OCI-LY7 (cell line): Measurements from ENCODE around the gene LPO. TPM values are rescaled to one million over a fixed set of nuclear protein-coding genes. Genes with fewer than 3 reads are reported as not detected.

Source experiments
- BruUV-seq: library from RNA; stranded (reverse); fragments of 400-500 nt; replicated peaks from 2 replicates; lab custom pipeline; 2021; lab: Mats Ljungman, UMichigan
- CTCF ChIA-PET: fragments of 300-600 bp; sonication (Branson Sonifier 250); formaldehyde crosslinking; loops from one replicate; lab custom pipeline; 2022; ENCODE audit warnings: antibody characterized with exemption; ENCODE audit not compliant: unreplicated experiment; lab: Charles Lee
- POLR2A ChIA-PET: fragments of 300-600 bp; sonication (Branson Sonifier 250); formaldehyde crosslinking; loops from one replicate; lab custom pipeline; 2022; ENCODE audit warnings: antibody characterized with exemption; lab: Charles Lee
- DNase-seq: peaks from one replicate; pipeline ENCODE4 v3.0.0-alpha.2; 2015; ENCODE audit warnings: low spot score
- H2AFZ ChIP-seq: fragments of 200-600 bp; sonication (generic), shearing (Covaris generic); 2 replicates; pipeline ENCODE4 v1.6.1; 2014; ENCODE audit warnings: mild to moderate bottlenecking, antibody characterized with exemption, low read length, moderate library complexity
- H3K27ac ChIP-seq: fragments of 200-600 bp; sonication (generic); 2 replicates; pipeline ENCODE4 v1.5.1; 2014; ENCODE audit warnings: mixed run types, low read depth, mild to moderate bottlenecking, moderate library complexity, low read length, inconsistent platforms; ENCODE audit not compliant: poor library complexity, severe bottlenecking
- H3K36me3 ChIP-seq: fragments of 200-600 bp; sonication (generic); 2 replicates; pipeline ENCODE4 v1.6.1; 2014; ENCODE audit warnings: mild to moderate bottlenecking, antibody characterized with exemption, low read length, moderate library complexity, mixed read lengths; ENCODE audit not compliant: insufficient read depth
- H3K4me1 ChIP-seq: fragments of 200-600 bp; sonication (generic); 2 replicates; pipeline ENCODE4 v1.5.1; 2014; ENCODE audit warnings: mild to moderate bottlenecking, low read length; ENCODE audit not compliant: insufficient read depth, poor library complexity, severe bottlenecking
- H3K4me2 ChIP-seq: fragments of 200-600 bp; sonication (generic); 2 replicates; pipeline ENCODE4 v1.6.1; 2014; ENCODE audit warnings: mild to moderate bottlenecking, low read length
- H3K4me3 ChIP-seq: fragments of 200-600 bp; sonication (generic); 2 replicates; pipeline ENCODE4 v1.5.1; 2014; ENCODE audit warnings: mild to moderate bottlenecking, low read depth, low read length; ENCODE audit not compliant: poor library complexity, severe bottlenecking
- H3K79me2 ChIP-seq: fragments of 200-600 bp; sonication (generic); 2 replicates; pipeline ENCODE4 v1.6.1; 2016; ENCODE audit warnings: low read depth, mild to moderate bottlenecking, low read length, moderate library complexity, mixed read lengths; ENCODE audit not compliant: insufficient read depth
- H3K9me2 ChIP-seq: fragments of 200-600 bp; sonication (generic); 2 replicates; pipeline ENCODE4 v1.6.1; 2016; ENCODE audit warnings: mild to moderate bottlenecking, low read length, mixed read lengths; ENCODE audit not compliant: insufficient read depth
- H3K9me3 ChIP-seq: fragments of 200-600 bp; sonication (generic); 2 replicates; pipeline ENCODE4 v1.6.1; 2014; ENCODE audit warnings: mild to moderate bottlenecking, mixed run types, low read length, mixed read lengths
- H4K20me1 ChIP-seq: fragments of 200-600 bp; sonication (generic); 2 replicates; pipeline ENCODE4 v1.6.1; 2014; ENCODE audit warnings: mild to moderate bottlenecking, antibody characterized with exemption, low read length, moderate library complexity, mixed read lengths; ENCODE audit not compliant: insufficient read depth
- CTCF ChIP-seq: fragments of 200-600 bp; sonication (generic); conservative IDR thresholded peaks from 2 replicates; pipeline ENCODE4 v1.5.1; 2014; ENCODE audit warnings: mild to moderate bottlenecking, antibody characterized with exemption, low read length, moderate library complexity, mixed read lengths
- EZH2phosphoT487 ChIP-seq: fragments of 200-600 bp; sonication (generic); IDR thresholded peaks from 2 replicates; pipeline ENCODE4 v1.6.1; 2018; ENCODE audit warnings: low read depth, borderline replicate concordance, mild to moderate bottlenecking, mixed run types, antibody characterized with exemption, low read length, moderate library complexity, mixed read lengths
- intact Hi-C: fragments of 100-400 bp; cut with micrococcal nuclease; formaldehyde crosslinking; loops from one replicate; pipeline ENCODE4 v1.10.0; 2022; ENCODE audit not compliant: unreplicated experiment
- total RNA-seq, 2 experiments: library from RNA; depleted of rRNA in 1 of 2; stranded (reverse); fragments of >200 nt in 1 of 2; shearing (Covaris generic) in 1 of 2; gene quantifications; 2 replicates each; pipeline ENCODE4 v1.2.3, GENCODE V29; 2014 to 2022

The LPO gene
- total RNA-seq, 2 experiments from 2014 or later: not detected

GRCh38 chr17:58247511-58248363, 9.4 kb downstream of the LPO start:
- Histone ChIP-seq H3K36me3 (no peaks in the 10 kb centered on the region), H3K9me3 (no peaks in the 10 kb centered on the region), H4K20me1 (no peaks in the 10 kb centered on the region), H2AFZ (no peak overlapping the region), H3K79me2 (no peaks in the 10 kb centered on the region), H3K4me1 (no peaks in the 10 kb centered on the region), H3K4me2 (no peak overlapping the region), H3K27ac (no peak overlapping the region), H3K4me3 (no peak overlapping the region), H3K9me2 (no peaks in the 10 kb centered on the region)
- no TSS peak for BruUV-seq
- ChIA-PET POLR2A (interaction anchor here (0.7 to 1.3 kb wide), 3 partner anchors 28 to 213 kb away, joined by 3 to 4 read pairs (median 3); no protein-coding TSS in a partner anchor), CTCF (interaction anchor here (0.6 kb wide), 2 partner anchors 18 to 170 kb away, joined by 3 to 4 read pairs; no protein-coding TSS in a partner anchor)
- TF ChIP-seq CTCF (no peak), EZH2phosphoT487 (no peak)
- intact Hi-C loops: no loop called here
- DNase-seq: no peak

- intact Hi-C loops: loop anchor here (1.0 kb wide), 1 partner anchor 198 kb away; no protein-coding TSS in a partner anchor
- no TSS peak for BruUV-seq
- TF ChIP-seq CTCF: no peak
- no peak for TF ChIP-seq EZH2phosphoT487
Measured at GRCh38 chr17:58248955-58249269, 10.5 kb downstream of the LPO start.

More at GRCh38 chr17:58248955-58249269, 10.5 kb downstream of the LPO start:
- DNase-seq: no peak
- H4K20me1 ChIP-seq: no peaks in the 10 kb centered on the region
- H2AFZ ChIP-seq: no peak overlapping the region
- POLR2A ChIA-PET: no interaction called here
- CTCF ChIA-PET: no interaction called here
- H3K4me1 ChIP-seq: no peaks in the 10 kb centered on the region
- no peak overlapping the region for H3K4me2 ChIP-seq
- H3K4me3 ChIP-seq: no peak overlapping the region
- H3K9me2 ChIP-seq: no peaks in the 10 kb centered on the region
- H3K36me3 ChIP-seq: no peaks in the 10 kb centered on the region
- no peak overlapping the region for H3K27ac ChIP-seq
- H3K79me2 ChIP-seq: no peaks in the 10 kb centered on the region
- H3K9me3 ChIP-seq: no peaks in the 10 kb centered on the region
